GM19043 (cell line): Measurements from ENCODE around the gene PRKCA.

ENCODE experiments used
- ATAC-seq: cut with Tn5 transposase; IDR thresholded peaks from one replicate; pipeline ENCODE4 v1.9.1; 2021; ENCODE audit warnings: low read depth; ENCODE audit not compliant: unreplicated experiment

The PRKCA gene

DNA sequence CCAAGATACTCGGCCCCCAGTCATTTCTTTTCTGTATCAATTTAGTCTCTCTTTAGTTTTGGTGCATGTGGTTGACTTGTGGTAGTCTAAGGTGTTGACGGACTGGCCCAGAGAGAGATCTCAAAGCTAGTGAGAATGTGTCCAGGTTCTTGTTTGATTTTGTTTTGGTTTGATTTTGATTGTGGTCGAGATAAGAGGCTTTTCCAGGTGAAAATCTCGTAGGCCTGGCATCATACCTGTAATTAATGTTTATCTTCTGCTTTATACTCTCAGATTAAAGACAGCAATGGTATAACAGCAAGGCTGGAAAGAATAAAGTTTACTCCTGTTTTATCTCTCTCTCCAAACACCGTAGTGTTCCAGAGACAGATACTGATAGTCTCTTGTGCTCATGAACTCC is 360.1 kb downstream of the PRKCA start:
- no peak for ATAC-seq

- ATAC-seq, result no peak
Observed at GRCh38 chr17:66663041-66663606, 360.7 kb downstream of the PRKCA start.

GRCh38 chr17:66664336-66664735 is 361.9 kb downstream of the PRKCA start:
- ATAC-seq, result no peak

DNA sequence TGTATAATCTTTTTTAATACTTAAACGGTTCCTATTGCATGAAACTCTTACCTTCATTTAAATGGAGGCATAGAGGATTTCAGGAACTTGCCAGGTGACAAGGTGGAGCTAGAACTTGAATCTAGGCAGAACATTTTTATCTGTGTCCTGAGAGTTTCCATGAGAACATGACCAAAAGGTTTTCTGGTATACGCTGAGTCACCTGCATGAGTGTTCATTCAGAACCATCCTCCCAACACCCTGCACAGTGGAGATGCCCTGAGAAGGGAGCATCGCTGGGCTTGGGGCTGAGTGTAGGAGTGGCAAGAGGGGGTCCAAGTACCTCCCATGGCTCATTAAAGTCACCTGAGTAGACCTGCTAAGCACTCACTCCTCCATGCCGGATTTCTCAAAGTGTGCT is 362.8 kb downstream of the PRKCA start:
- ATAC-seq, result no peak

DNA sequence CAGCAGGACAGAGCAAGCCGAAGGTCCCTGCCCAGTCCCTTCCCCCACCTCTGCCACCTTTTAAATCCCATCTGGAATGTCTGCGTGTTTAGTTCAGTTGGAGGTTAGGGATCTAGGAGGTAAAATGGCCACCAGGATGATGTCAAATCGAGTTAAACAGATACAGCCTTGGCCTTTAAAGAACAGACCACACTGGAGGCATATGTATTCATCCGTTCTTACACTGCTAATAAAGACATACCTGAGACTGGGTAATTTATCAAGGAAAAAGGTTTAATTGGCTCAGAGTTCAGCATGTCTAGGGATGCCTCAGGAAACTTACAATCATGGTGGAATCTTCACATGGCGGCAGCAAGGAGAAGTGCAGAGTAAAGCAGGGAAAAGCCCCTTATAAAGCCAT is 364.7 kb downstream of the PRKCA start:
- no peak for ATAC-seq

GRCh38 chr17:66667491-66668030 is 365.1 kb downstream of the PRKCA start:
- no peak for ATAC-seq

DNA sequence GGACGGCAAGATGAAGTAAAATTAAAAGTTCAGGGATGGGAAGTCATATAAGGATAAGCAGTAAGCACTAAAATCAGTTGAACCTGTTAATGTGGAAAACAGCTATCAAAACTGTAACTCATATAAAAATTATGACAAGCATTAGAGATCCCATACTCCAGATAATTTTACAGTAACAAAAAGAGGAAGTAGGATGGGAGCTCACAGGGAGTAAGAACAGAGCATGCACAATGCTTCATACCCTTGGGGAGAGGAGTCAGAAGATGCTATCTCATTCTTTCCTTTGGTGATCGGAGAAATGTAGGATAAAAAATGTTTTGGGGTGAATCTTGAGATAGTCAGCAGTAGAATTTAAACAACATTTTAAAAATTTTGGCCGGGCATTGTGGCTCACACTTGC is 367.8 kb downstream of the PRKCA start:
- no peak for ATAC-seq

DNA sequence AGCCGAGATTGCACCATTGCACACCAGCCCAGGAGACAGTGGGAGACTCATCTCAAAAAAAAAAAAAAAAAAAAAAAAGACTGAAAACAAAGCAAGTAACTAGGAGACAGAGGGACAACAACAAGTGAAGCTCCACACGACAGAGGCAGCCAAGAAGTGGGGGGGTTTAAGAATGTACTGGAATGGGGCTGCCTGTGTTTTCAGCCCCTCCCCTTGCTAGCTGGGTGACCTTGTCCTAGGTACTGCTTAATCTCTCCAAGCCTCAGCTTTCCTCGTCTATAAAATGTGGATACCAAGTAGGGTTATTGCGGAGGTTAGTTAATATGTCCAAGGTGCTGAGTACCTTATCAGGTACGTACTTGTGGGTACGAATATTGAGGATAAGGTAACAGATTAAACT is 368.7 kb downstream of the PRKCA start:
- no peak for ATAC-seq

DNA sequence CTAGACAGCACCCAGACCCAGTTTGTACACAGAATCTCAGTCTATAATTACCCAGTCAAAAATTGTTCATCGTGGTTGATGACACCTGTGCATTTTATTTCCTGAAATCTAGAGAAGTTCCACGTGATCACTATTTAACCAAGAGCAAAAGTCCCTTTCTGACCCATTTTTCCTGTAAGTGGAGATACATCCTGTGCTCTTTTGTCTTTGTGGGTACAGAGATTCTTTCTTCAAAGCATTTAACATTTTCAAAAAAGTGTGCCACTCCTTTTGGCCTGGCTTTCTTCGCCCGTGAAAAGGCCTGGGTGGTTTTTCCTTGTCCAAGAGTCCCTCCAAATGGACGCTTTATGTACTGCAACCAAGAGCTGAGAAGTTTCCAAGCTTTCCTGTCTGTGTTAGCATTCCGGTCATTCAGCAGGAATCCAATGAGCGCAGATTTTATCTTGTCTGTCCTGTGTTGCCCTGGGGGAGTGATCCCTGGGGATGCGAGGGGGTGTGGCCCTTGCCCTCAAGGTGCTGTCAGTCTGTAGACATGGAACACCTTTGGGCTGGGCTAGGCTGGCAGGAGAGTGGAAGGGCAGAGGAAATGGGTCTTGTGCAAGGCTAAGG is 371.4 kb downstream of the PRKCA start:
- ATAC-seq, result no peak

- no peak for ATAC-seq
Observed at GRCh38 chr17:66675273-66675990, 373.0 kb downstream of the PRKCA start.

- ATAC-seq, result no peak
Observed at GRCh38 chr17:66675991-66676371, 373.6 kb downstream of the PRKCA start.

DNA sequence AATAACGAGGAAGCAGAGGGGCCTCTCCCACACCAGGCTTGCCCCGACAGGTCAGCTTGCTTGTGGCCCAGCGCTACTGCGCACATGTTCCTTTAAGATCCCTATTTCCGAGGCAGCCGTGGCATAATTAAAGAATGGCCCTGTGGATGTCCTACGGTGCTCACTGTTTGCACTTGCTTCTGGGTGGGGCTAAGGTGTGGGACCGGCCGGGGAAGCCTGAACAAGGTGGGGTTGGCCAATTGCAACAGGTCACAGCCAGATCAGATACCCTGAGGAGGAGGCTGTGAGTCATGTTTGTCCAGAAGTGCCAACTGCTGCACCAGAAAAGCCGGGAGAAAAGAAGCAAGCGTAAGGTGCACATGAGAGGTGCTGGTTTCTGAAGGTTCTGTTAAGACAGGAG is 374.0 kb downstream of the PRKCA start:
- ATAC-seq, result no peak

- no peak for ATAC-seq
Observed at GRCh38 chr17:66677201-66677981, 375.0 kb downstream of the PRKCA start.

DNA sequence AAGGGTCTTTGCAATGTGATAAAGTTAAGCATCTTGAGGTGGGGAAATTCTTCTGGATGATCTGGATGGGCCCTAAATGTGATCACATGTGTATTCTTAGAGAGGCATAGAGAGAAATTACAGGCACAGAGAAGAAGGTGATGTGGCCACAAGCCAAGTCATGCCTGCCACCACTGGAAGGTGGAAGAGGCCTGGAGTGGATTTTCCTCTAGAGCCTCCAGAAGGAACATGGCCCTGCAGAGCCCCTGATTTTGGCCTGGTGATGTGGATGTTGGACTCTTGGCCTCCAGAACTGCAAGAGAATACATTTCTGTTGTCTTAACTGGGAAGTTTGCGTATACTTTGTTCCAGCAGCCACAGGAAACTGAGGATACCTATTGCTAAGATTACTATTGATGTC is 375.6 kb downstream of the PRKCA start:
- ATAC-seq, result no peak

DNA sequence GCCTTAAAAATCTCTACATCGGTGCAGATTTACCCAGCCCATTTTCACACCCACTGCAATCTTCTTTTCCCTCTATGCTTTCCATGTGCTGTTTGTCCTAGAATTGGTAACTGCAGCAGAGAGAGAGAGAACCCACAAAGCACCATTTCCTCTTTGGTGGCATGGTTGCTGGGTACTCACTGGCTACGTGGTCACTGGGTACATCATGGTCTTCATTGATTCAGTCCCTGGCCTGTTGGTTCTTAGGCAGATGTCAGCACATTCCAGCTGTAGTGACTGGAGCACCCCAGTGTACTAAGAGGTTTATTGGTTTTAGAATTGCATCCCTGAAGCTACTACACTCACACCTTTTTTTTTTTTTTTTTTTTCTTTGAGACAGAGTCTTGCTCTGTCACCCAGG is 376.4 kb downstream of the PRKCA start:
- no peak for ATAC-seq

GRCh38 chr17:66679631-66680517 is 377.5 kb downstream of the PRKCA start:
- ATAC-seq, result no peak

DNA sequence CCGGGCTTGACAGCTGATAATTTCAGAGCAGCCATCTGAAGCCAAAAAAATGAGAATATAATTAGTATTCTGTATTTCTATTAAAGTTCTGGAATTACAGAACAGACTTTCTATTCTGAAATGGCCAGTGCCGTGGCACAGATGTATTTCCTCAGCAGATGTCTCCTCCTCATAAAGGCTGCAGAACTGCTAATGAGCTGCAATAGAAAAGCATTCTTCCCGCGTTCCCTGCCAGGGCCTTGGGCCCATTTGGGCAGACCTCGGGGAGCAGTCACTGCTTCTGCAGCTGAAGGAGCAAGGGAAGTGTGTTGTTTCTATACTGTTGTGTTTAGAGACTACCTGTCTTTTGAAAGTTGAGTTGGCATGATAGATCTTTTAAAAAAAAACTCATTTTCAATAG is 379.9 kb downstream of the PRKCA start:
- ATAC-seq, result no peak

- no peak for ATAC-seq
Observed at GRCh38 chr17:66684261-66684660, 381.8 kb downstream of the PRKCA start.

GRCh38 chr17:66684731-66685130 is 382.3 kb downstream of the PRKCA start:
- ATAC-seq, result no peak

DNA sequence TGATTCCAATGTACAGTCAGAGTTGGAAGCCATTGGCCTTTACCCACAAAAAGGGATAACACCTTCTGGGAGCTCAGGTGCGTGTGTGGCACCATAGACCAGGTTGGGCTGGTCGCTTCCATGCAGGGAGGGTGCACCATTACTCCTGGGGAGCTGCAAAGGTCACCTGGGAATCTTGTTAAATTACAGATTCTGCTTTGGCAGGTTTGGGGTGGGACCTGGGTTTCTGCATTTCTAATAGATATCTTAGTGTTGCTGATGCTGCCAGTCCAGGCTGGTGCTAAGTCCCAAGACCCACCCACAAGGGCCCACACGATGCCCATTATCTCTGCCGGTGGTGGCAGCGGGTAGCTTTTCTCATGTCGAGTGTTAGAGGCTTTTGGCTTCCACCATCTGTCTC is 384.2 kb downstream of the PRKCA start:
- no peak for ATAC-seq
